GM12878 (cell line): ENCODE measurements around the gene OTOS. TPM values are rescaled to one million over a fixed set of nuclear protein-coding genes. Genes with fewer than 3 reads are reported as not detected.

Source experiments
- ATAC-seq: fragments of 200-7000 bp; cut with Tn5 transposase; 3 replicates; pipeline ENCODE4 v1.9.1; 2020; ENCODE audit warnings: mild to moderate bottlenecking, moderate library complexity
- BruUV-seq: library from RNA; stranded (reverse); fragments of 400-500 nt; replicated peaks from 2 replicates; lab custom pipeline; 2021; lab: Mats Ljungman, UMichigan
- CTCF ChIA-PET: fragments of 300-600 bp; sonication (Branson Sonifier 250); formaldehyde crosslinking; extraction: SDS; loops from one replicate; lab custom pipeline; 2021; ENCODE audit warnings: inconsistent platforms; lab: Yijun Ruan, JAX
- POLR2A ChIA-PET: fragments of 350-600 bp; formaldehyde crosslinking; extraction: SDS; loops from one replicate; lab custom pipeline; 2021; ENCODE audit warnings: inconsistent platforms; lab: Charles Lee
- RAD21 ChIA-PET: fragments of 300-600 bp; sonication (Branson Sonifier 250); formaldehyde crosslinking; loops from one replicate; lab custom pipeline; 2023; ENCODE audit warnings: antibody characterized with exemption; ENCODE audit not compliant: unreplicated experiment; lab: Charles Lee
- SMC1A ChIA-PET: fragments of 300-600 bp; sonication (Branson Sonifier 250); formaldehyde crosslinking; loops from one replicate; lab custom pipeline; 2023; ENCODE audit not compliant: unreplicated experiment, uncharacterized antibody; lab: Charles Lee
- DNase-seq: peaks from one replicate; pipeline ENCODE4 v3.0.0-alpha.2; 2011; ENCODE audit warnings: low read depth, low spot score
- FAIRE-seq: peaks from 3 replicates; lab custom pipeline; 2011; peaks lifted over from hg19 to GRCh38; lab: Jason Lieb, UNC
- H2AFZ ChIP-seq: 2 replicates; pipeline ENCODE4 v1.6.0; 2011; ENCODE audit warnings: low read depth, low read length, control low read depth; ENCODE audit not compliant: control insufficient read depth
- H3K27ac ChIP-seq: 2 replicates; pipeline ENCODE4 v1.5.1; 2011; ENCODE audit warnings: control low read depth; ENCODE audit not compliant: control insufficient read depth, insufficient read depth
- H3K27me3 ChIP-seq, 2 experiments: replicated peaks in 1 of 2; 2 replicates each; pipeline versions ENCODE4 v1.6.0 to v1.6.1; 2011; ENCODE audit warnings: low read length in 1 of 2; ENCODE audit not compliant: control insufficient read depth in 2 of 2, insufficient read depth in 2 of 2
- H3K36me3 ChIP-seq, 2 experiments: 2 replicates each; pipeline ENCODE4 v1.5.1; 2011; ENCODE audit warnings: low read length in 1 of 2; ENCODE audit not compliant: control insufficient read depth in 2 of 2, insufficient read depth in 2 of 2
- H3K4me1 ChIP-seq: 2 replicates; pipeline ENCODE4 v1.6.1; 2011; ENCODE audit warnings: mild to moderate bottlenecking, low read length, moderate library complexity, mixed read lengths; ENCODE audit not compliant: control insufficient read depth, insufficient read depth
- H3K4me2 ChIP-seq: 2 replicates; pipeline ENCODE4 v1.6.0; 2011; ENCODE audit warnings: control low read depth; ENCODE audit not compliant: control insufficient read depth, insufficient read depth
- H3K4me3 ChIP-seq: fragments of 200-600 bp; sonication (generic); 2 replicates; pipeline ENCODE4 v1.5.1; 2016
- H3K79me2 ChIP-seq: 2 replicates; pipeline ENCODE4 v1.6.0; 2011; ENCODE audit warnings: low read length; ENCODE audit not compliant: control insufficient read depth, insufficient read depth
- H3K9ac ChIP-seq: 2 replicates; pipeline ENCODE4 v1.8.0; 2011; ENCODE audit warnings: low read length, control low read depth, mixed read lengths; ENCODE audit not compliant: control insufficient read depth, insufficient read depth
- H3K9me3 ChIP-seq: replicated peaks from 3 replicates; pipeline ENCODE4 v1.5.1; 2011; ENCODE audit warnings: mild to moderate bottlenecking, low read length; ENCODE audit not compliant: control insufficient read depth, insufficient read depth
- H4K20me1 ChIP-seq: 2 replicates; pipeline ENCODE4 v1.6.0; 2011; ENCODE audit not compliant: control insufficient read depth, insufficient read depth
- BRCA1 ChIP-seq: IDR thresholded peaks from 2 replicates; pipeline ENCODE4 v1.6.1; 2011; ENCODE audit warnings: low read depth, low read length, improper control_type of control experiment
- CBX3 ChIP-seq: fragments of 200-600 bp; sonication (generic); IDR thresholded peaks from 2 replicates; pipeline ENCODE4 v1.6.1; 2016; ENCODE audit warnings: low read depth, borderline replicate concordance
- DPF2 ChIP-seq: fragments of 450-650 bp; IDR thresholded peaks from 2 replicates; pipeline ENCODE4 v1.6.1; 2017; ENCODE audit warnings: mild to moderate bottlenecking
- EZH2 ChIP-seq: IDR thresholded peaks from 2 replicates; pipeline ENCODE4 v1.6.1; 2012; ENCODE audit warnings: low read depth, mild to moderate bottlenecking, control low read depth, inconsistent platforms, low read length, borderline replicate concordance; ENCODE audit not compliant: control insufficient read depth
- GABPA ChIP-seq: IDR thresholded peaks from 2 replicates; pipeline ENCODE4 v1.6.1; 2014; ENCODE audit warnings: antibody characterized with exemption, low read depth, mild to moderate bottlenecking, inconsistent platforms
- NFIC ChIP-seq: IDR thresholded peaks from 2 replicates; pipeline ENCODE4 v1.6.1; 2012; ENCODE audit warnings: low read depth, mild to moderate bottlenecking, inconsistent platforms, low read length, moderate library complexity
- NFYB ChIP-seq: IDR thresholded peaks from 2 replicates; pipeline ENCODE4 v1.6.1; 2011; ENCODE audit warnings: low read depth, mild to moderate bottlenecking, low read length, improper control_type of control experiment, moderate library complexity; ENCODE audit not compliant: insufficient read depth
- NR2C2 ChIP-seq: IDR thresholded peaks from 2 replicates; pipeline ENCODE4 v1.6.1; 2011; ENCODE audit warnings: borderline replicate concordance, low read depth; ENCODE audit not compliant: control insufficient read depth, insufficient read length
- RFX5 ChIP-seq: IDR thresholded peaks from 2 replicates; pipeline ENCODE4 v1.6.1; 2011; ENCODE audit warnings: low read depth, low read length, improper control_type of control experiment
- SPI1 ChIP-seq: IDR thresholded peaks from 2 replicates; pipeline ENCODE4 v1.6.1; 2011; ENCODE audit warnings: low read depth, mild to moderate bottlenecking, low read length, moderate library complexity, borderline replicate concordance; ENCODE audit not compliant: insufficient read depth
- ZNF207 ChIP-seq: fragments of 450-650 bp; IDR thresholded peaks from 2 replicates; pipeline ENCODE4 v1.6.1; 2014; ENCODE audit warnings: antibody characterized with exemption, mild to moderate bottlenecking, borderline replicate concordance
- WGBS: methylation state at CpG from one replicate; pipeline ENCODE4 v1.1.6; 2016; ENCODE audit warnings: low lambda C conversion rate; ENCODE audit not compliant: insufficient replicate concordance, insufficient coverage; ENCODE audit errors: missing lambda C conversion rate; 5-methylcytosine and 5-hydroxymethylcytosine counted together
- in situ Hi-C: fragments of 300-500 bp; cut with MboI; formaldehyde crosslinking; loops from 9 replicates; pipeline ENCODE4 v1.14.3; 2018; ENCODE audit warnings: mixed read lengths
- intact Hi-C: fragments of 100-400 bp; cut with micrococcal nuclease; formaldehyde crosslinking; loops from one replicate; pipeline ENCODE4 v1.14.2; 2022; ENCODE audit not compliant: unreplicated experiment
- polyA plus RNA-seq, 11 experiments: library from polyadenylated mRNA; depleted of rRNA in 4 of 11; unstranded in 6 of 11; stranded (reverse) in 5 of 11; fragments of >200 nt; fragmentation: Nextera tagmentation in 4 of 11; fragmentation: Illumina TruSeq in 1 of 11; extraction: Ambion mirVana in 4 of 11; extraction: Trizol in 1 of 11; gene quantifications; 1 replicate in 1 of 11; 2 replicates in 10 of 11; pipeline versions ENCODE4 v1.2.1 to v1.2.3, GENCODE V29; 2011 to 2016; ENCODE audit warnings: inconsistent platforms in 2 of 11, missing spikeins in 2 of 11, low read depth in 1 of 11
- total RNA-seq, 4 experiments: library from RNA; depleted of rRNA in 3 of 4; stranded (reverse); fragments of >200 nt in 3 of 4; fragmentation: Illumina TruSeq in 1 of 4; extraction: Trizol in 1 of 4; gene quantifications; 2 replicates each; pipeline versions ENCODE4 v1.2.1 to v1.2.3, GENCODE V29; 2013 to 2021
- TF ChIP-seq, protein P1 (sequence below): fragments of 450-650 bp; IDR thresholded peaks from 2 replicates; pipeline ENCODE4 v1.6.1; 2016; ENCODE audit warnings: mild to moderate bottlenecking, moderate library complexity, borderline replicate concordance
- TF ChIP-seq, protein P2 (sequence below): IDR thresholded peaks from 2 replicates; pipeline ENCODE4 v1.6.1; 2011; ENCODE audit warnings: borderline replicate concordance, low read depth, mild to moderate bottlenecking, moderate library complexity, mixed read lengths, low read length; ENCODE audit not compliant: insufficient read depth; ENCODE audit errors: extremely low read length
- TF ChIP-seq, protein P3 (sequence below): fragments of 450-650 bp; formaldehyde crosslinking; IDR thresholded peaks from 2 replicates; pipeline ENCODE4 v1.5.0; 2022; ENCODE audit warnings: mild to moderate bottlenecking, missing genetic modification characterization

The OTOS gene
- total and polyA plus RNA-seq, 10 of the 15 experiments (the other 5 are each of a cell fraction or from before 2014, with no cell fraction given) = not detected

GRCh38 chr2:240095556-240096523 lies 44.6 kb downstream of the OTOS start:
- Histone ChIP-seq H4K20me1 (no peaks in the 10 kb centered on the region), H3K27me3 (peaks cover 9 to 18% of the 10 kb centered on the region in 2 experiments), H3K4me2 (no peak overlapping the region), H3K36me3 (no peaks in the 10 kb centered on the region), H3K9me3 (no peaks in the 10 kb centered on the region; the same call in 2 of the 3 replicates), H2AFZ (no peak overlapping the region), H3K4me3 (no peak overlapping the region), H3K9ac (no peak overlapping the region), H3K79me2 (no peaks in the 10 kb centered on the region), H3K27ac (no peak overlapping the region), H3K4me1 (no peaks in the 10 kb centered on the region)
- BruUV-seq = no TSS peak
- ATAC-seq = no peak
- intact Hi-C loops = no loop called here
- CTCF ChIA-PET = no interaction called here
- RAD21 ChIA-PET = no interaction called here
- SMC1A ChIA-PET = no interaction called here
- FAIRE-seq = no peak
- 18% methylated on average over 41 of the region's 43 CpGs for WGBS
- in situ Hi-C loops = no loop called here
- POLR2A ChIA-PET = no interaction called here
- no peak for DNase-seq
- no peak for TF ChIP-seq ZNF207
- TF ChIP-seq GABPA = no peak
- no peak for TF ChIP-seq EZH2
- TF ChIP-seq, protein P1, sequence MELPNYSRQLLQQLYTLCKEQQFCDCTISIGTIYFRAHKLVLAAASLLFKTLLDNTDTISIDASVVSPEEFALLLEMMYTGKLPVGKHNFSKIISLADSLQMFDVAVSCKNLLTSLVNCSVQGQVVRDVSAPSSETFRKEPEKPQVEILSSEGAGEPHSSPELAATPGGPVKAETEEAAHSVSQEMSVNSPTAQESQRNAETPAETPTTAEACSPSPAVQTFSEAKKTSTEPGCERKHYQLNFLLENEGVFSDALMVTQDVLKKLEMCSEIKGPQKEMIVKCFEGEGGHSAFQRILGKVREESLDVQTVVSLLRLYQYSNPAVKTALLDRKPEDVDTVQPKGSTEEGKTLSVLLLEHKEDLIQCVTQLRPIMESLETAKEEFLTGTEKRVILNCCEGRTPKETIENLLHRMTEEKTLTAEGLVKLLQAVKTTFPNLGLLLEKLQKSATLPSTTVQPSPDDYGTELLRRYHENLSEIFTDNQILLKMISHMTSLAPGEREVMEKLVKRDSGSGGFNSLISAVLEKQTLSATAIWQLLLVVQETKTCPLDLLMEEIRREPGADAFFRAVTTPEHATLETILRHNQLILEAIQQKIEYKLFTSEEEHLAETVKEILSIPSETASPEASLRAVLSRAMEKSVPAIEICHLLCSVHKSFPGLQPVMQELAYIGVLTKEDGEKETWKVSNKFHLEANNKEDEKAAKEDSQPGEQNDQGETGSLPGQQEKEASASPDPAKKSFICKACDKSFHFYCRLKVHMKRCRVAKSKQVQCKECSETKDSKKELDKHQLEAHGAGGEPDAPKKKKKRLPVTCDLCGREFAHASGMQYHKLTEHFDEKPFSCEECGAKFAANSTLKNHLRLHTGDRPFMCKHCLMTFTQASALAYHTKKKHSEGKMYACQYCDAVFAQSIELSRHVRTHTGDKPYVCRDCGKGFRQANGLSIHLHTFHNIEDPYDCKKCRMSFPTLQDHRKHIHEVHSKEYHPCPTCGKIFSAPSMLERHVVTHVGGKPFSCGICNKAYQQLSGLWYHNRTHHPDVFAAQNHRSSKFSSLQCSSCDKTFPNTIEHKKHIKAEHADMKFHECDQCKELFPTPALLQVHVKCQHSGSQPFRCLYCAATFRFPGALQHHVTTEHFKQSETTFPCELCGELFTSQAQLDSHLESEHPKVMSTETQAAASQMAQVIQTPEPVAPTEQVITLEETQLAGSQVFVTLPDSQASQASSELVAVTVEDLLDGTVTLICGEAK = no peak
- no peak for TF ChIP-seq NFYB
- TF ChIP-seq SPI1 = no peak
- TF ChIP-seq NFIC = no peak
- TF ChIP-seq, protein P2, sequence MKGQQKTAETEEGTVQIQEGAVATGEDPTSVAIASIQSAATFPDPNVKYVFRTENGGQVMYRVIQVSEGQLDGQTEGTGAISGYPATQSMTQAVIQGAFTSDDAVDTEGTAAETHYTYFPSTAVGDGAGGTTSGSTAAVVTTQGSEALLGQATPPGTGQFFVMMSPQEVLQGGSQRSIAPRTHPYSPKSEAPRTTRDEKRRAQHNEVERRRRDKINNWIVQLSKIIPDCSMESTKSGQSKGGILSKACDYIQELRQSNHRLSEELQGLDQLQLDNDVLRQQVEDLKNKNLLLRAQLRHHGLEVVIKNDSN = no peak
- TF ChIP-seq DPF2 = no peak
- TF ChIP-seq CBX3 = no peak
- no peak for TF ChIP-seq RFX5
- no peak for TF ChIP-seq BRCA1
- TF ChIP-seq, protein P3, sequence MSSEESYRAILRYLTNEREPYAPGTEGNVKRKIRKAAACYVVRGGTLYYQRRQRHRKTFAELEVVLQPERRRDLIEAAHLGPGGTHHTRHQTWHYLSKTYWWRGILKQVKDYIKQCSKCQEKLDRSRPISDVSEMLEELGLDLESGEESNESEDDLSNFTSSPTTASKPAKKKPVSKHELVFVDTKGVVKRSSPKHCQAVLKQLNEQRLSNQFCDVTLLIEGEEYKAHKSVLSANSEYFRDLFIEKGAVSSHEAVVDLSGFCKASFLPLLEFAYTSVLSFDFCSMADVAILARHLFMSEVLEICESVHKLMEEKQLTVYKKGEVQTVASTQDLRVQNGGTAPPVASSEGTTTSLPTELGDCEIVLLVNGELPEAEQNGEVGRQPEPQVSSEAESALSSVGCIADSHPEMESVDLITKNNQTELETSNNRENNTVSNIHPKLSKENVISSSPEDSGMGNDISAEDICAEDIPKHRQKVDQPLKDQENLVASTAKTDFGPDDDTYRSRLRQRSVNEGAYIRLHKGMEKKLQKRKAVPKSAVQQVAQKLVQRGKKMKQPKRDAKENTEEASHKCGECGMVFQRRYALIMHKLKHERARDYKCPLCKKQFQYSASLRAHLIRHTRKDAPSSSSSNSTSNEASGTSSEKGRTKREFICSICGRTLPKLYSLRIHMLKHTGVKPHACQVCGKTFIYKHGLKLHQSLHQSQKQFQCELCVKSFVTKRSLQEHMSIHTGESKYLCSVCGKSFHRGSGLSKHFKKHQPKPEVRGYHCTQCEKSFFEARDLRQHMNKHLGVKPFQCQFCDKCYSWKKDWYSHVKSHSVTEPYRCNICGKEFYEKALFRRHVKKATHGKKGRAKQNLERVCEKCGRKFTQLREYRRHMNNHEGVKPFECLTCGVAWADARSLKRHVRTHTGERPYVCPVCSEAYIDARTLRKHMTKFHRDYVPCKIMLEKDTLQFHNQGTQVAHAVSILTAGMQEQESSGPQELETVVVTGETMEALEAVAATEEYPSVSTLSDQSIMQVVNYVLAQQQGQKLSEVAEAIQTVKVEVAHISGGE (CRISPR knock-in tag) = no peak
- no peak for TF ChIP-seq NR2C2
